ENCODE data around the gene LRRC26.
A peak's percentile ranks its signal among the peaks of the same experiment; 100 is the strongest.

Gene LRRC26

DNA sequence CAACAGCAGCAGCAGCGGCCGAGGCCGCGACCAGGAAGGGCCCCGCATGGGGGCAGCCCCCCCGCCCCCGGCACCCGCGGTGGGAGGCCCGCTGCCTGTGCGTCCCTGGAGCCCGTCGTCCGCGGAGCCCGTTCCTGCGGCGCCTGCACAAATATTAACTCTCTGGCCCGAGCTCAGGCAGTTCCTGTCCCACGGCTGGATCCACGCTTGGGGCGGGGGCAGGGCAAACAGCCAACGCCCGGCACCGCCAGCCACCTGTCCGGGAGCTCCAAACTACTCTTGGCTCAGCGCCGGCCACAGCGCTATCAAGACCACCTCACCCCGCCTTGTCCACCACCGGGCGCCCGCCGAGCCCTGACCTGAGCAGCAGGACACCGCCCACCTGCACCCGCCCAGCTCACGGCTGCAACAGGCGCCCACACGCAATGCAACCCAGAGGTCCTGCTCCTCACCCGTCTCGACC, at the start of gene LRRC26:
Gene LRRC26, minus strand, starts transcription at position 156 of the 463 bp plus-strand sequence. Its CDS starts 108 bp downstream, at position 48.
- Histone ChIP-seq H3K27me3 (ENCODE audit: control insufficient read depth in 1 of 2, insufficient read depth in 2 of 2, low read length in 2 of 2) (peaks cover 32% of the 10 kb centered on the region in 2 donors), H3K36me3 (ENCODE audit: control insufficient read depth in 1 of 2, insufficient read depth in 2 of 2, low read length in 2 of 2) (no peaks in the 10 kb centered on the region), H3K4me1 (ENCODE audit: control insufficient read depth in 1 of 2, insufficient read depth in 2 of 2, low read length in 2 of 2) (peaks cover 0 to 22% of the 10 kb centered on the region in 2 donors), H3K9me3 (ENCODE audit: control insufficient read depth in 1 of 2, low read length in 2 of 2) (no peaks in the 10 kb centered on the region), H3K4me3 (ENCODE audit: low read depth in 1 of 2, low read length in 2 of 2) (peak within 1 kb of the TSS; percentile 47 to 48), H3K27ac (ENCODE audit: low read depth, low read length) (no peak within 1 kb of the TSS), H3K9ac (ENCODE audit: low read depth in 1 of 2, low read length in 2 of 2) (peak within 1 kb of the TSS in 1 of 2 donors; percentile 43)

DNA sequence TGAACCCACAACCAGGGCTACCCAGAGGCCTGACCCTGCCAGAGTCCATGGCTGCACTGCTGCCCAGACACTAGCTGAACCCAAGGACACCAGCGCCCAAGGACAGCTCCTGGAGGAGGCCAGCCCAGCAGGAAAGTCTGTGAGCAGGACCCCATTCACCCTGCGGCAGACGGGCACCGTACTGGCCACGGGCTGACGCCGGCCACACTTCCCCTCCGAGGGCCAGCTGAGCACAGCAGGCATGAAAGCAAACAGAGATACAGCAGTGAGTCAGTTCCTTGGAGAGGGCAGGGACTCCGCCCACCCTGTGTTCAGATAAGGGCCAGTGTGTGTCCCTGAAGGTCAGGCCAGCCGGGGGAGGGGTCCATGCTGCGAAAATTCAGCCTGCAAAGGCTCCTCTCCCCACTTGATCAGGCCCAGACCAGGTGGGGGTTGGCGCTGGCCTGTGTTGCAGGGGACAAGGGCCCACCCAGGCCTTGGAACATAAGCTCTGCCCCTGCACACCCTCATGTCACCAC, 49.0 kb upstream of the LRRC26 start:
- Histone ChIP-seq H3K4me1 (ENCODE audit: control insufficient read depth in 1 of 2, insufficient read depth in 2 of 2, low read length in 2 of 2) (peaks cover 13 to 43% of the 10 kb centered on the region in 2 donors), H3K9ac (ENCODE audit: low read depth in 1 of 2, low read length in 2 of 2) (peak overlapping the region; percentile 40 to 73), H3K27ac (ENCODE audit: low read depth, low read length) (peak overlapping the region; percentile 56), H3K4me3 (ENCODE audit: low read depth in 1 of 2, low read length in 2 of 2) (peak overlapping the region; percentile 60 to 61), H3K36me3 (ENCODE audit: control insufficient read depth in 1 of 2, insufficient read depth in 2 of 2, low read length in 2 of 2) (peaks cover 0 to 8% of the 10 kb centered on the region in 2 donors), H3K9me3 (ENCODE audit: control insufficient read depth in 1 of 2, low read length in 2 of 2) (no peaks in the 10 kb centered on the region), H3K27me3 (ENCODE audit: control insufficient read depth in 1 of 2, insufficient read depth in 2 of 2, low read length in 2 of 2) (no peaks in the 10 kb centered on the region)

GRCh38 chr9:137218212-137218753, 48.4 kb upstream of the LRRC26 start:
- no peaks in the 10 kb centered on the region for H3K9me3 ChIP-seq (ENCODE audit: control insufficient read depth in 1 of 2, low read length in 2 of 2)
- H3K4me1 ChIP-seq (ENCODE audit: control insufficient read depth in 1 of 2, insufficient read depth in 2 of 2, low read length in 2 of 2): peaks cover 13 to 41% of the 10 kb centered on the region in 2 donors
- peak overlapping the region; percentile 60 to 61 for H3K4me3 ChIP-seq (ENCODE audit: low read depth in 1 of 2, low read length in 2 of 2)
- no peaks in the 10 kb centered on the region for H3K27me3 ChIP-seq (ENCODE audit: control insufficient read depth in 1 of 2, insufficient read depth in 2 of 2, low read length in 2 of 2)
- H3K9ac ChIP-seq (ENCODE audit: low read depth in 1 of 2, low read length in 2 of 2): peak overlapping the region; percentile 66 to 73
- peaks cover 0 to 8% of the 10 kb centered on the region in 2 donors for H3K36me3 ChIP-seq (ENCODE audit: control insufficient read depth in 1 of 2, insufficient read depth in 2 of 2, low read length in 2 of 2)
- H3K27ac ChIP-seq (ENCODE audit: low read depth, low read length): peak overlapping the region; percentile 56

- H3K4me1 ChIP-seq (ENCODE audit: control insufficient read depth in 1 of 2, insufficient read depth in 2 of 2, low read length in 2 of 2): peaks cover 9 to 34% of the 10 kb centered on the region in 2 donors
- peaks cover 0 to 8% of the 10 kb centered on the region in 2 donors for H3K36me3 ChIP-seq (ENCODE audit: control insufficient read depth in 1 of 2, insufficient read depth in 2 of 2, low read length in 2 of 2)
- no peaks in the 10 kb centered on the region for H3K27me3 ChIP-seq (ENCODE audit: control insufficient read depth in 1 of 2, insufficient read depth in 2 of 2, low read length in 2 of 2)
- peak overlapping the region; percentile 66 to 73 for H3K9ac ChIP-seq (ENCODE audit: low read depth in 1 of 2, low read length in 2 of 2)
- H3K9me3 ChIP-seq (ENCODE audit: control insufficient read depth in 1 of 2, low read length in 2 of 2): no peaks in the 10 kb centered on the region
- peak overlapping the region; percentile 73 for H3K27ac ChIP-seq (ENCODE audit: low read depth, low read length)
- H3K4me3 ChIP-seq (ENCODE audit: low read depth in 1 of 2, low read length in 2 of 2): peak overlapping the region; percentile 60 to 61
These were observed 47.7 kb upstream of the LRRC26 start for GRCh38 chr9:137217276-137218211.

GRCh38 chr9:137216188-137216965, 46.5 kb upstream of the LRRC26 start:
- H3K36me3 ChIP-seq (ENCODE audit: control insufficient read depth in 1 of 2, insufficient read depth in 2 of 2, low read length in 2 of 2): peaks cover 0 to 8% of the 10 kb centered on the region in 2 donors
- no peak overlapping the region for H3K4me3 ChIP-seq (ENCODE audit: low read depth in 1 of 2, low read length in 2 of 2)
- H3K27me3 ChIP-seq (ENCODE audit: control insufficient read depth in 1 of 2, insufficient read depth in 2 of 2, low read length in 2 of 2): no peaks in the 10 kb centered on the region
- H3K9me3 ChIP-seq (ENCODE audit: control insufficient read depth in 1 of 2, low read length in 2 of 2): no peaks in the 10 kb centered on the region
- no peak overlapping the region for H3K27ac ChIP-seq (ENCODE audit: low read depth, low read length)
- peaks cover 9 to 34% of the 10 kb centered on the region in 2 donors for H3K4me1 ChIP-seq (ENCODE audit: control insufficient read depth in 1 of 2, insufficient read depth in 2 of 2, low read length in 2 of 2)
- no peak overlapping the region for H3K9ac ChIP-seq (ENCODE audit: low read depth in 1 of 2, low read length in 2 of 2)

DNA sequence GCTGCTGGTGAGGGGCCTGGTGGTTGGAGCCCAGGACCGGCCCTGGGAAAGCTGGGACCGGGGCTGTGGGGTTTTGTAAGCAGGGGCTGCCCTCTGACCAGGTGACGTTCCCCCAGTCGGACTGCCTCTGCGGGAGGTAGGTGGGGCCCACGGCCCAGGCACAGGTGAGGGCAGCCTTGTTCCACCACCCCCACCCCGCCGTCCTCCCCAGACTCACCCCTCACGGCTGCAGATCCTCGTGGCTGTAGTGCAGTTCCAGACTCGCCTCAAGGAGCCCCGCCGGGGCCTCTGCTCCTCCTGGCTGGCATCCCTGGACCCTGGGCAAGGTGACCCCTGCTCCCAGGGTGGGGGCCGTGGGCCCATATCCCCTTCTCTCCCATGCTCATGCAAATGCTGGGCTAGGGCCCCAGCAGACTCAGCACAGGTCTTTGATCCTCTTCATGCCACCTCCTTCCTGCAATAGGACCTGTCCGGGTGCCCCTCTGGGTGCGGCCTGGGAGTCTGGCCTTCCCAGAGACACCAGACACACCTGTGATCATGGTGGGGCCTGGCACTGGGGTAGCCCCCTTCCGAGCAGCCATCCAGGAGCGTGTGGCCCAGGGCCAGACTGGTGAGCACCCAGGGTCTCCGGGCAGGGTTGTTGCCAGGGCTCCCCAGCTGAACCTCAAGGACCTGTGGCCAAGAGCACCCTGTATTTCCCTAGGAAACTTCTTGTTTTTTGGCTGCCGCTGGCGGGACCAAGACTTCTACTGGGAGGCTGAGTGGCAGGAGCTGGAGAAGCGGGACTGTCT, 45.5 kb upstream of the LRRC26 start:
- Histone ChIP-seq H3K4me1 (ENCODE audit: control insufficient read depth in 1 of 2, insufficient read depth in 2 of 2, low read length in 2 of 2) (peaks cover 9 to 34% of the 10 kb centered on the region in 2 donors), H3K27ac (ENCODE audit: low read depth, low read length) (no peak overlapping the region), H3K9ac (ENCODE audit: low read depth in 1 of 2, low read length in 2 of 2) (no peak overlapping the region), H3K4me3 (ENCODE audit: low read depth in 1 of 2, low read length in 2 of 2) (no peak overlapping the region), H3K36me3 (ENCODE audit: control insufficient read depth in 1 of 2, insufficient read depth in 2 of 2, low read length in 2 of 2) (peaks cover 0 to 8% of the 10 kb centered on the region in 2 donors), H3K9me3 (ENCODE audit: control insufficient read depth in 1 of 2, low read length in 2 of 2) (no peaks in the 10 kb centered on the region), H3K27me3 (ENCODE audit: control insufficient read depth in 1 of 2, insufficient read depth in 2 of 2, low read length in 2 of 2) (no peaks in the 10 kb centered on the region)

- H3K36me3 ChIP-seq (ENCODE audit: control insufficient read depth in 1 of 2, insufficient read depth in 2 of 2, low read length in 2 of 2): peaks cover 0 to 8% of the 10 kb centered on the region in 2 donors
- no peak overlapping the region for H3K4me3 ChIP-seq (ENCODE audit: low read depth in 1 of 2, low read length in 2 of 2)
- no peak overlapping the region for H3K27ac ChIP-seq (ENCODE audit: low read depth, low read length)
- H3K27me3 ChIP-seq (ENCODE audit: control insufficient read depth in 1 of 2, insufficient read depth in 2 of 2, low read length in 2 of 2): no peaks in the 10 kb centered on the region
- no peak overlapping the region for H3K9ac ChIP-seq (ENCODE audit: low read depth in 1 of 2, low read length in 2 of 2)
- H3K4me1 ChIP-seq (ENCODE audit: control insufficient read depth in 1 of 2, insufficient read depth in 2 of 2, low read length in 2 of 2): peaks cover 9 to 31% of the 10 kb centered on the region in 2 donors
- no peaks in the 10 kb centered on the region for H3K9me3 ChIP-seq (ENCODE audit: control insufficient read depth in 1 of 2, low read length in 2 of 2)
These were observed 44.8 kb upstream of the LRRC26 start for GRCh38 chr9:137214620-137215019.

- Histone ChIP-seq H3K27ac (ENCODE audit: low read depth, low read length) (no peak overlapping the region), H3K4me3 (ENCODE audit: low read depth in 1 of 2, low read length in 2 of 2) (no peak overlapping the region), H3K9me3 (ENCODE audit: control insufficient read depth in 1 of 2, low read length in 2 of 2) (no peaks in the 10 kb centered on the region), H3K27me3 (ENCODE audit: control insufficient read depth in 1 of 2, insufficient read depth in 2 of 2, low read length in 2 of 2) (no peaks in the 10 kb centered on the region), H3K9ac (ENCODE audit: low read depth in 1 of 2, low read length in 2 of 2) (no peak overlapping the region), H3K36me3 (ENCODE audit: control insufficient read depth in 1 of 2, insufficient read depth in 2 of 2, low read length in 2 of 2) (peaks cover 0 to 11% of the 10 kb centered on the region in 2 donors), H3K4me1 (ENCODE audit: control insufficient read depth in 1 of 2, insufficient read depth in 2 of 2, low read length in 2 of 2) (peaks cover 1 to 19% of the 10 kb centered on the region in 2 donors)
These were observed 43.6 kb upstream of the LRRC26 start for GRCh38 chr9:137213160-137214060.

Measured in duodenal mucosa (tissue), 2 donors.